Transverse colon (tissue), 4 donors: ENCODE results near the gene TBX18. TPM values are rescaled to one million over a fixed set of nuclear protein-coding genes. Genes with fewer than 3 reads are reported as not detected.

ENCODE experiments used
- DNase-seq: peaks from one replicate; pipeline ENCODE4 v3.0.0-alpha.2; 2019
- H3K27ac ChIP-seq, 4 donors: fragments of 200-600 bp; sonication (generic); 2 replicates each; pipeline ENCODE4 v1.5.1; 2016 to 2018; ENCODE audit warnings: inconsistent platforms in 4 of 4
- H3K27me3 ChIP-seq: fragments of 200-600 bp; sonication (generic); 2 replicates; pipeline ENCODE4 v1.5.1; 2017; ENCODE audit warnings: inconsistent platforms
- H3K36me3 ChIP-seq, 4 donors: fragments of 200-600 bp; sonication (generic); 2 replicates each; pipeline ENCODE4 v1.5.1; 2017 to 2019; ENCODE audit warnings: inconsistent platforms in 4 of 4
- H3K4me1 ChIP-seq, 4 donors: fragments of 200-600 bp; sonication (generic); 2 replicates each; pipeline ENCODE4 v1.5.1; 2017 to 2020; ENCODE audit warnings: inconsistent platforms in 4 of 4
- H3K4me3 ChIP-seq, 4 donors: fragments of 200-600 bp; sonication (generic); 1 replicate in 1 of 4; 2 replicates in 3 of 4; pipeline versions ENCODE4 v1.5.1 to v1.6.1; 2017 to 2019; ENCODE audit warnings: inconsistent platforms in 4 of 4
- H3K9me3 ChIP-seq, 2 donors: fragments of 200-600 bp; sonication (generic); 2 replicates each; pipeline ENCODE4 v1.5.1; 2017 to 2019; ENCODE audit warnings: inconsistent platforms in 2 of 2
- CTCF ChIP-seq, 5 experiments: fragments of 200-600 bp in 3 of 5; fragments of 450-650 bp in 2 of 5; sonication (generic) in 3 of 5; IDR thresholded peaks; 1 replicate in 2 of 5; 2 replicates in 3 of 5; pipeline ENCODE4 v1.5.1; 2016 to 2017; ENCODE audit warnings: antibody characterized with exemption in 5 of 5, inconsistent platforms in 3 of 5, mild to moderate bottlenecking in 2 of 5, moderate library complexity in 1 of 5
- EP300 ChIP-seq: sonication (generic); formaldehyde crosslinking; IDR thresholded peaks from one replicate; pipeline ENCODE4 v1.6.1; 2017; ENCODE audit warnings: antibody characterized with exemption, low read depth
- POLR2A ChIP-seq: fragments of 450-650 bp; IDR thresholded peaks from one replicate; pipeline ENCODE4 v1.6.1; 2016; ENCODE audit warnings: antibody characterized with exemption, mild to moderate bottlenecking, moderate library complexity
- POLR2AphosphoS5 ChIP-seq, 3 donors: sonication (generic); formaldehyde crosslinking; IDR thresholded peaks; one replicate each; pipeline ENCODE4 v1.6.1; 2016; ENCODE audit warnings: antibody characterized with exemption in 3 of 3
- WGBS, 2 donors: methylation state at CpG; one replicate each; pipeline ENCODE4 v1.1.5; 2018; ENCODE audit warnings: low coverage in 1 of 2; 5-methylcytosine and 5-hydroxymethylcytosine counted together
- in situ Hi-C, 4 donors: fragments of 200-750 bp; cut with MboI; loops; one replicate each; pipeline versions ENCODE4 v1.15.0 to v1.15.1; 2017; ENCODE audit warnings: low sequenced_read_pairs in 3 of 4, low pct_ligation_motif_present in 1 of 4, low pct_unique_long_range_greater_than_20kb in 1 of 4
- intact Hi-C: fragments of 100-400 bp; cut with DNase I; formaldehyde crosslinking; loops from one replicate; pipeline ENCODE4 v1.15.1; 2023; ENCODE audit warnings: low total_unique reads
- total RNA-seq, 4 donors: library from RNA; depleted of rRNA; stranded (reverse); fragments of >200 nt; gene quantifications; one replicate each; pipeline ENCODE4 v1.1.0, GENCODE V29; 2016

The TBX18 gene
- total RNA-seq, 4 donors from 2014 or later: 0.14 to 3.2 (median 1.9) TPM

- in situ Hi-C loops (no loop called here), intact Hi-C loops (no loop called here)
- no peak overlapping the region for H3K27ac ChIP-seq
- H3K4me3 ChIP-seq: no peak overlapping the region
- H3K27me3 ChIP-seq: peaks cover 2% of the 10 kb centered on the region
- no peaks in the 10 kb centered on the region for H3K9me3 ChIP-seq
- no peak for DNase-seq
- no peaks in the 10 kb centered on the region for H3K4me1 ChIP-seq
- 40 to 48% methylated on average over 1 to 2 of the region's 2 CpGs for WGBS, 2 donors
- TF ChIP-seq POLR2AphosphoS5 (IDR thresholded peaks at IDR 0.05) (no peak), EP300 (no peak), POLR2A (no peak), CTCF (IDR thresholded peaks at IDR 0.05) (no peak)
- H3K36me3 ChIP-seq: no peaks in the 10 kb centered on the region
These were observed 16.0 kb downstream of the TBX18 start for GRCh38 chr6:84748376-84748775.

GRCh38 chr6:84743616-84744015 is 20.8 kb downstream of the TBX18 start:
- Histone ChIP-seq H3K4me3 (no peak overlapping the region), H3K9me3 (no peaks in the 10 kb centered on the region), H3K27ac (no peak overlapping the region), H3K36me3 (no peaks in the 10 kb centered on the region), H3K27me3 (no peaks in the 10 kb centered on the region), H3K4me1 (no peaks in the 10 kb centered on the region)
- in situ Hi-C loops (no loop called here), intact Hi-C loops (no loop called here)
- 67 to 74% methylated on average over 4 of the region's 4 CpGs for WGBS, 2 donors
- TF ChIP-seq POLR2A: no peak
- TF ChIP-seq CTCF (IDR thresholded peaks at IDR 0.05): no peak
- no peak for TF ChIP-seq POLR2AphosphoS5 (IDR thresholded peaks at IDR 0.05)
- no peak for TF ChIP-seq EP300
- no peak for DNase-seq

GRCh38 chr6:84740385-84740784 is 24.0 kb downstream of the TBX18 start:
- Histone ChIP-seq H3K27me3 (no peaks in the 10 kb centered on the region), H3K27ac (no peak overlapping the region), H3K4me1 (no peaks in the 10 kb centered on the region), H3K36me3 (no peaks in the 10 kb centered on the region), H3K4me3 (no peak overlapping the region), H3K9me3 (no peaks in the 10 kb centered on the region)
- WGBS, 2 donors: 52 to 67% methylated on average over 1 of the region's 1 CpG
- no peak for TF ChIP-seq CTCF (IDR thresholded peaks at IDR 0.05)
- no peak for TF ChIP-seq POLR2A
- no peak for TF ChIP-seq POLR2AphosphoS5 (IDR thresholded peaks at IDR 0.05)
- TF ChIP-seq EP300: no peak
- in situ Hi-C loops: no loop called here
- DNase-seq: no peak
- intact Hi-C loops: no loop called here

- Histone ChIP-seq H3K9me3 (no peaks in the 10 kb centered on the region), H3K4me1 (no peaks in the 10 kb centered on the region), H3K27ac (no peak overlapping the region), H3K27me3 (no peaks in the 10 kb centered on the region), H3K4me3 (no peak overlapping the region), H3K36me3 (no peaks in the 10 kb centered on the region)
- in situ Hi-C loops: no loop called here
- intact Hi-C loops: no loop called here
- WGBS, 2 donors: 75 to 80% methylated on average over 1 of the region's 1 CpG
- DNase-seq: no peak
- no peak for TF ChIP-seq EP300
These were observed 24.6 kb downstream of the TBX18 start for GRCh38 chr6:84739866-84740208.
